Limb (tissue), 2 donors: ENCODE measurements around the gene SPEM1.
A peak's percentile ranks its signal among the peaks of the same experiment; 100 is the strongest.

ENCODE experiments used
- DNase-seq, 2 donors: peaks; one replicate each; pipeline ENCODE4 v3.0.0-alpha.2; 2016; ENCODE audit errors: extremely low spot score in 2 of 2

Gene SPEM1

GRCh38 chr17:7398612-7399011 lies 21.5 kb upstream of the SPEM1 start:
- DNase-seq, result no peak

- DNase-seq, result peak in 1 of 2 donors; percentile 23
Measured at GRCh38 chr17:7403043-7403726, 16.9 kb upstream of the SPEM1 start.

- DNase-seq, result peak in 1 of 2 donors; percentile 36
Measured at GRCh38 chr17:7403727-7403976, 16.5 kb upstream of the SPEM1 start.

- peak; percentile 98 to 99 for DNase-seq
Measured at GRCh38 chr17:7403977-7404736, 16.0 kb upstream of the SPEM1 start, which contains the start of gene TMEM256. Gene TMEM256, minus strand, starts transcription at chr17:7404097. Its CDS starts 13 bp downstream, at chr17:7404084.

- DNase-seq, result peak in 1 of 2 donors; percentile 79
Measured at GRCh38 chr17:7404737-7405349, 15.3 kb upstream of the SPEM1 start.

GRCh38 chr17:7405350-7406234 lies 14.5 kb upstream of the SPEM1 start:
- peak in 1 of 2 donors; percentile 67 for DNase-seq

- DNase-seq, result no peak
Measured at GRCh38 chr17:7406235-7406825, 13.8 kb upstream of the SPEM1 start.

- DNase-seq, result no peak
Measured at GRCh38 chr17:7407082-7407481, 13.0 kb upstream of the SPEM1 start.

GRCh38 chr17:7407485-7408251 lies 12.5 kb upstream of the SPEM1 start, which contains the start of gene NLGN2:
Gene NLGN2, plus strand, starts transcription at chr17:7407845. Its CDS starts 411 bp downstream, at chr17:7408256.
- no peak for DNase-seq

GRCh38 chr17:7408252-7408727 lies 11.8 kb upstream of the SPEM1 start:
- DNase-seq, result no peak

GRCh38 chr17:7408863-7409262 lies 11.3 kb upstream of the SPEM1 start:
- DNase-seq, result no peak

GRCh38 chr17:7409716-7410115 lies 10.4 kb upstream of the SPEM1 start:
- DNase-seq, result no peak

GRCh38 chr17:7410634-7411426 lies 9.3 kb upstream of the SPEM1 start:
- DNase-seq, result no peak

- DNase-seq, result no peak
Measured at GRCh38 chr17:7411427-7411750, 8.7 kb upstream of the SPEM1 start.

GRCh38 chr17:7413346-7413985 lies 6.7 kb upstream of the SPEM1 start:
- DNase-seq, result no peak

- no peak for DNase-seq
Measured at GRCh38 chr17:7414837-7415236, 5.3 kb upstream of the SPEM1 start.

GRCh38 chr17:7415784-7416183 lies 4.3 kb upstream of the SPEM1 start:
- DNase-seq, result no peak

- DNase-seq, result no peak
Measured at GRCh38 chr17:7416323-7416722, 3.8 kb upstream of the SPEM1 start.

GRCh38 chr17:7417056-7417655 lies 3.0 kb upstream of the SPEM1 start:
- no peak for DNase-seq
